ENCODE measurements around the gene DCAKD.
"Not testable (repeated sequence)": the region's sequence is repeated elsewhere in the genome, so short reads cannot be mapped to it uniquely, and the experiment has no call there.

The DCAKD gene

GRCh38 chr17:45063198-45063597 is 11.8 kb upstream of the DCAKD start:
- DNase-seq, result no peak

GRCh38 chr17:45061606-45062205 is 10.3 kb upstream of the DCAKD start:
- DNase-seq, result no peak

GRCh38 chr17:45060797-45061605 is 9.6 kb upstream of the DCAKD start, which contains the start of gene NMT1:
Gene NMT1 (plus strand): TSS chr17:45061317. CDS start chr17:45061330, 13 bp downstream.
- DNase-seq, result peak; percentile 99

GRCh38 chr17:45060382-45060796 is 9.0 kb upstream of the DCAKD start:
- DNase-seq, result no peak

- DNase-seq, result no peak
Measured at GRCh38 chr17:45052052-45052772, 780 bp upstream of the DCAKD start.

- DNase-seq, result not testable (repeated sequence)
Measured at GRCh38 chr17:45051720-45052051, 254 bp upstream of the DCAKD start.

GRCh38 chr17:45050481-45051059 is 862 bp downstream of the DCAKD start:
- DNase-seq, result no peak

- no peak for DNase-seq
Measured at GRCh38 chr17:45048795-45049563, 2.5 kb downstream of the DCAKD start.

- DNase-seq, result no peak
Measured at GRCh38 chr17:45046537-45047125, 4.8 kb downstream of the DCAKD start.

GRCh38 chr17:45043813-45044540 is 7.5 kb downstream of the DCAKD start:
- no peak for DNase-seq

GRCh38 chr17:45042346-45043120 is 8.9 kb downstream of the DCAKD start:
- no peak for DNase-seq

GRCh38 chr17:45040459-45040858 is 11.0 kb downstream of the DCAKD start:
- DNase-seq, result no peak

GRCh38 chr17:45038728-45039634 is 12.5 kb downstream of the DCAKD start:
- DNase-seq, result peak; percentile 56

- DNase-seq, result no peak
Measured at GRCh38 chr17:45036691-45037090, 14.7 kb downstream of the DCAKD start.

- no peak for DNase-seq
Measured at GRCh38 chr17:45035848-45036247, 15.6 kb downstream of the DCAKD start.

- DNase-seq, result no peak
Measured at GRCh38 chr17:45034599-45034998, 16.8 kb downstream of the DCAKD start.

- DNase-seq, result no peak
Measured at GRCh38 chr17:45032174-45032541, 19.3 kb downstream of the DCAKD start.

- no peak for DNase-seq
Measured at GRCh38 chr17:45031231-45032173, 19.9 kb downstream of the DCAKD start.
